GM18873 (cell line): ENCODE results near the gene LRBA.
"Not testable (repeated sequence)": the region's sequence is repeated elsewhere in the genome, so short reads cannot be mapped to it uniquely, and the experiment has no call there.

Experiments used
- ATAC-seq: cut with Tn5 transposase; IDR thresholded peaks from one replicate; pipeline ENCODE4 v1.9.1; 2021; ENCODE audit warnings: mild to moderate bottlenecking, moderate library complexity, moderate number of reproducible peaks; ENCODE audit not compliant: unreplicated experiment, low FRiP score

Gene LRBA

GRCh38 chr4:150540536-150540935, 474.5 kb downstream of the LRBA start:
- no peak for ATAC-seq

GRCh38 chr4:150537911-150538310, 477.2 kb downstream of the LRBA start:
- ATAC-seq: not testable (repeated sequence)

GRCh38 chr4:150534818-150535217, 480.3 kb downstream of the LRBA start:
- ATAC-seq: no peak

GRCh38 chr4:150533673-150534072, 481.4 kb downstream of the LRBA start:
- no peak for ATAC-seq

GRCh38 chr4:150525321-150525868, 489.7 kb downstream of the LRBA start:
- ATAC-seq: no peak

GRCh38 chr4:150518559-150518958, 496.5 kb downstream of the LRBA start:
- no peak for ATAC-seq

- no peak for ATAC-seq
Observed at GRCh38 chr4:150515135-150515534, 499.9 kb downstream of the LRBA start.

- ATAC-seq: no peak
Observed at GRCh38 chr4:150514709-150515108, 500.4 kb downstream of the LRBA start.

- no peak for ATAC-seq
Observed at GRCh38 chr4:150510176-150510865, 504.8 kb downstream of the LRBA start.

- not testable (repeated sequence) for ATAC-seq
Observed at GRCh38 chr4:150507656-150508055, 507.4 kb downstream of the LRBA start.

- no peak for ATAC-seq
Observed at GRCh38 chr4:150501983-150502382, 513.1 kb downstream of the LRBA start.

- no peak for ATAC-seq
Observed at GRCh38 chr4:150501009-150501727, 513.9 kb downstream of the LRBA start.

- ATAC-seq: no peak
Observed at GRCh38 chr4:150497612-150498011, 517.5 kb downstream of the LRBA start.

- ATAC-seq: no peak
Observed at GRCh38 chr4:150495550-150495949, 519.5 kb downstream of the LRBA start.

- ATAC-seq: no peak
Observed at GRCh38 chr4:150493851-150494250, 521.2 kb downstream of the LRBA start.

GRCh38 chr4:150491132-150492049, 523.7 kb downstream of the LRBA start:
- no peak for ATAC-seq

- ATAC-seq: no peak
Observed at GRCh38 chr4:150482581-150482980, 532.5 kb downstream of the LRBA start.

- ATAC-seq: no peak
Observed at GRCh38 chr4:150479657-150480056, 535.4 kb downstream of the LRBA start.

GRCh38 chr4:150477869-150478268, 537.2 kb downstream of the LRBA start:
- no peak for ATAC-seq

- ATAC-seq: no peak
Observed at GRCh38 chr4:150476776-150477175, 538.3 kb downstream of the LRBA start.

- ATAC-seq: no peak
Observed at GRCh38 chr4:150475763-150476162, 539.3 kb downstream of the LRBA start.
